ENCODE measurements around the gene SIRPG. TPM values are rescaled to one million over a fixed set of nuclear protein-coding genes. Genes with fewer than 3 reads are reported as not detected.

Gene SIRPG
- total and polyA plus RNA-seq, 4 donors, result 0.87 TPM; not detected in 3

- no peak overlapping the region for H3K4me3 ChIP-seq (ENCODE audit: low read length in 2 of 2)
- no peaks in the 10 kb centered on the region for H3K36me3 ChIP-seq (ENCODE audit: control insufficient read depth in 1 of 2, insufficient read depth in 2 of 2, low read length in 1 of 2)
- H3K27ac ChIP-seq (ENCODE audit: low read depth in 1 of 2, low read length in 2 of 2), result no peak overlapping the region
- no peaks in the 10 kb centered on the region for H3K27me3 ChIP-seq (ENCODE audit: control insufficient read depth in 1 of 2, insufficient read depth in 2 of 2, low read length in 1 of 2)
- ATAC-seq (ENCODE audit: low FRiP score) (no peak), DNase-seq (no peak)
- H3K4me1 ChIP-seq (ENCODE audit: control insufficient read depth in 1 of 2, insufficient read depth in 2 of 2, low read length in 2 of 2), result no peaks in the 10 kb centered on the region
- H3K9me3 ChIP-seq (ENCODE audit: control insufficient read depth, low read length), result no peaks in the 10 kb centered on the region
- WGBS, 2 donors, result 72 to 79% methylated on average over 5 of the region's 5 CpGs
- intact Hi-C loops (cut with DNase I), result no loop called here
These were observed 7.3 kb upstream of the SIRPG start for GRCh38 chr20:1664911-1665310.

- H3K9me3 ChIP-seq (ENCODE audit: control insufficient read depth, low read length), result no peaks in the 10 kb centered on the region
- no peak overlapping the region for H3K27ac ChIP-seq (ENCODE audit: low read depth in 1 of 2, low read length in 2 of 2)
- DNase-seq (no peak), ATAC-seq (ENCODE audit: low FRiP score) (no peak)
- no peaks in the 10 kb centered on the region for H3K36me3 ChIP-seq (ENCODE audit: control insufficient read depth in 1 of 2, insufficient read depth in 2 of 2, low read length in 1 of 2)
- no peaks in the 10 kb centered on the region for H3K27me3 ChIP-seq (ENCODE audit: control insufficient read depth in 1 of 2, insufficient read depth in 2 of 2, low read length in 1 of 2)
- 36 to 41% methylated on average over 2 of the region's 2 CpGs for WGBS, 2 donors
- intact Hi-C loops (cut with DNase I), result no loop called here
- H3K4me1 ChIP-seq (ENCODE audit: control insufficient read depth in 1 of 2, insufficient read depth in 2 of 2, low read length in 2 of 2), result no peaks in the 10 kb centered on the region
- no peak overlapping the region for H3K4me3 ChIP-seq (ENCODE audit: low read length in 2 of 2)
These were observed 6.3 kb upstream of the SIRPG start for GRCh38 chr20:1663917-1664316.

GRCh38 chr20:1661542-1662299 is 4.1 kb upstream of the SIRPG start:
- ATAC-seq (ENCODE audit: low FRiP score), result no peak
- WGBS, 2 donors, result 21 to 26% methylated on average over 2 of the region's 2 CpGs

GRCh38 chr20:1660246-1660645 is 2.7 kb upstream of the SIRPG start:
- intact Hi-C loops (cut with DNase I), result no loop called here
- DNase-seq (no peak), ATAC-seq (ENCODE audit: low FRiP score) (no peak)
- H3K9me3 ChIP-seq (ENCODE audit: control insufficient read depth, low read length), result no peaks in the 10 kb centered on the region
- no peaks in the 10 kb centered on the region for H3K27me3 ChIP-seq (ENCODE audit: control insufficient read depth in 1 of 2, insufficient read depth in 2 of 2, low read length in 1 of 2)
- 31 to 40% methylated on average over 2 of the region's 2 CpGs for WGBS, 2 donors
- H3K4me3 ChIP-seq (ENCODE audit: low read length in 2 of 2), result no peak overlapping the region
- H3K27ac ChIP-seq (ENCODE audit: low read depth in 1 of 2, low read length in 2 of 2), result no peak overlapping the region
- no peaks in the 10 kb centered on the region for H3K4me1 ChIP-seq (ENCODE audit: control insufficient read depth in 1 of 2, insufficient read depth in 2 of 2, low read length in 2 of 2)
- no peaks in the 10 kb centered on the region for H3K36me3 ChIP-seq (ENCODE audit: control insufficient read depth in 1 of 2, insufficient read depth in 2 of 2, low read length in 1 of 2)

More at GRCh38 chr20:1661542-1662299, 4.1 kb upstream of the SIRPG start:
- H3K27ac ChIP-seq (ENCODE audit: low read depth in 1 of 2, low read length in 2 of 2), result no peak overlapping the region
- DNase-seq, result no peak
- no peaks in the 10 kb centered on the region for H3K36me3 ChIP-seq (ENCODE audit: control insufficient read depth in 1 of 2, insufficient read depth in 2 of 2, low read length in 1 of 2)
- H3K4me1 ChIP-seq (ENCODE audit: control insufficient read depth in 1 of 2, insufficient read depth in 2 of 2, low read length in 2 of 2), result no peaks in the 10 kb centered on the region
- intact Hi-C loops (cut with DNase I), result no loop called here
- no peaks in the 10 kb centered on the region for H3K9me3 ChIP-seq (ENCODE audit: control insufficient read depth, low read length)
- no peak overlapping the region for H3K4me3 ChIP-seq (ENCODE audit: low read length in 2 of 2)
- no peaks in the 10 kb centered on the region for H3K27me3 ChIP-seq (ENCODE audit: control insufficient read depth in 1 of 2, insufficient read depth in 2 of 2, low read length in 1 of 2)

- H3K4me3 ChIP-seq (ENCODE audit: low read length in 2 of 2), result no peak overlapping the region
- no peak overlapping the region for H3K27ac ChIP-seq (ENCODE audit: low read depth in 1 of 2, low read length in 2 of 2)
- H3K36me3 ChIP-seq (ENCODE audit: control insufficient read depth in 1 of 2, insufficient read depth in 2 of 2, low read length in 1 of 2), result no peaks in the 10 kb centered on the region
- no peaks in the 10 kb centered on the region for H3K27me3 ChIP-seq (ENCODE audit: control insufficient read depth in 1 of 2, insufficient read depth in 2 of 2, low read length in 1 of 2)
- no peak for DNase-seq
- intact Hi-C loops (cut with DNase I), result no loop called here
- no peaks in the 10 kb centered on the region for H3K9me3 ChIP-seq (ENCODE audit: control insufficient read depth, low read length)
- WGBS, 2 donors, result 72 to 89% methylated on average over 5 of the region's 5 CpGs
- no peaks in the 10 kb centered on the region for H3K4me1 ChIP-seq (ENCODE audit: control insufficient read depth in 1 of 2, insufficient read depth in 2 of 2, low read length in 2 of 2)
- no peak for ATAC-seq (ENCODE audit: low FRiP score)
These were observed 735 bp downstream of the SIRPG start for GRCh38 chr20:1656844-1657243.

- H3K27me3 ChIP-seq (ENCODE audit: control insufficient read depth in 1 of 2, insufficient read depth in 2 of 2, low read length in 1 of 2), result no peaks in the 10 kb centered on the region
- no peak for ATAC-seq (ENCODE audit: low FRiP score)
- no peak overlapping the region for H3K4me3 ChIP-seq (ENCODE audit: low read length in 2 of 2)
- H3K4me1 ChIP-seq (ENCODE audit: control insufficient read depth in 1 of 2, insufficient read depth in 2 of 2, low read length in 2 of 2), result no peaks in the 10 kb centered on the region
- intact Hi-C loops (cut with DNase I), result no loop called here
- no peak for DNase-seq
- no peak overlapping the region for H3K27ac ChIP-seq (ENCODE audit: low read depth in 1 of 2, low read length in 2 of 2)
- H3K9me3 ChIP-seq (ENCODE audit: control insufficient read depth, low read length), result no peaks in the 10 kb centered on the region
- no peaks in the 10 kb centered on the region for H3K36me3 ChIP-seq (ENCODE audit: control insufficient read depth in 1 of 2, insufficient read depth in 2 of 2, low read length in 1 of 2)
These were observed 2.6 kb downstream of the SIRPG start for GRCh38 chr20:1654996-1655395.

- Histone ChIP-seq H3K9me3 (ENCODE audit: control insufficient read depth, low read length) (no peaks in the 10 kb centered on the region), H3K27ac (ENCODE audit: low read depth in 1 of 2, low read length in 2 of 2) (no peak overlapping the region), H3K4me3 (ENCODE audit: low read length in 2 of 2) (no peak overlapping the region), H3K36me3 (ENCODE audit: control insufficient read depth in 1 of 2, insufficient read depth in 2 of 2, low read length in 1 of 2) (no peaks in the 10 kb centered on the region), H3K27me3 (ENCODE audit: control insufficient read depth in 1 of 2, insufficient read depth in 2 of 2, low read length in 1 of 2) (no peaks in the 10 kb centered on the region), H3K4me1 (ENCODE audit: control insufficient read depth in 1 of 2, insufficient read depth in 2 of 2, low read length in 2 of 2) (no peaks in the 10 kb centered on the region)
- intact Hi-C loops (cut with DNase I), result no loop called here
- WGBS, 2 donors, result 63 to 71% methylated on average over 3 of the region's 3 CpGs
- DNase-seq (no peak), ATAC-seq (ENCODE audit: low FRiP score) (no peak)
These were observed 4.6 kb downstream of the SIRPG start for GRCh38 chr20:1652960-1653359.

DNA sequence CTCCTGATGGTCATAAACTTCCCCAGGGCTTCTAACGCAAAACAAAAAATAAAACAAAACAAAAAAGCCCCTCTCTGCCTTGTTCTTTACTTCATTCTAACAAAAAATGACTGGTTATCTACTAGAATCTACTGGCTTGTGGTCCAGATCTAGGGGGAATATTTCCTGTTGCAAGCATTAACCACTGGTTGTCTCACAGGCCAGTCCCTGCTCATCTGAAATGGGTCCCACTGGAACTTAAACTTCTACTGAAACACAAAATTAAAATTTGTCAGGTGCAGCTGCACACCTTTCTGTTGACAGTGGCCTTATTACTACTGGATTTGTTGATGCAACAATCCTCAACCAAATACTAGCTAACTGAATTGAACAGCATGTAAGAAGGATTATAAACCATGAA is 5.5 kb downstream of the SIRPG start:
- intact Hi-C loops (cut with DNase I), result no loop called here
- DNase-seq (no peak), ATAC-seq (ENCODE audit: low FRiP score) (no peak)
- WGBS, 2 donors, result 55 to 62% methylated on average over 1 of the region's 1 CpG
- Histone ChIP-seq H3K4me3 (ENCODE audit: low read length in 2 of 2) (no peak overlapping the region), H3K36me3 (ENCODE audit: control insufficient read depth in 1 of 2, insufficient read depth in 2 of 2, low read length in 1 of 2) (no peaks in the 10 kb centered on the region), H3K27ac (ENCODE audit: low read depth in 1 of 2, low read length in 2 of 2) (no peak overlapping the region), H3K4me1 (ENCODE audit: control insufficient read depth in 1 of 2, insufficient read depth in 2 of 2, low read length in 2 of 2) (no peaks in the 10 kb centered on the region), H3K27me3 (ENCODE audit: control insufficient read depth in 1 of 2, insufficient read depth in 2 of 2, low read length in 1 of 2) (no peaks in the 10 kb centered on the region), H3K9me3 (ENCODE audit: control insufficient read depth, low read length) (no peaks in the 10 kb centered on the region)

DNA sequence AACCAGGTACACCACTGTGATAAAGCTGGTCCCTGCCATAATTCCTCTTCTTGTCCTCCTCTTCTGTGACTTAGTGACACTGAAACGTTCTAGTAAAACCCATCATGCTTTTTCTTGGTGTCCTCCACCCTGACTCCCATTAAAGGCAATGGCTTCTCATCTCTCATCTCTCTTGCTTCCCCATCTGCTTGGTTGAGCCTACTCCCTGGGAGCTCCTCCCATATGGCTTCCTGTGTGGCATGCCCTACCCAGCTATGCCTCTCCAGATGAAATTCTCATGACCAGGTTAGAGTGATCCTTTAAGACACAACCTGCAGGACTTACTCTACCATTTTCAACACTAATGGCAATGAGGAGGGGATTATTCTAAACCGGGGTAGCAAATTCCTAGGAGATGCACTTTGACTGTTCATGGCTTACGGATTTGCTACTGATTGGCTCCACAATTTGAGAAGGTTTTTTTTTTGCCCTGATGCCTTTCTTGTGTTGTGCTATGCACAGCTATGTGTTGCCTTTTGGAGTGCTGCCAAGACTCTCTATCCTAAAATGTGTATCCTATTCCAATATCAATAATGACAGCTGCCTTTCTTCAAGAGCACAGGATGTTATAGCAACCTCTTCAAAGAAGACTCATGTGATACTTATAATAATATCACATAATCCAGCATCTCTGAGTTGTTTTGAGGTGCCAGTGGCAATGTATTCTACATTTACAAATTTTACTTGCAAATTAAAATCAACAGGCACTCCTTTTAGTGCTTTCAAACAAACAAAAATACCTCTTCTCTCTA is 6.1 kb downstream of the SIRPG start:
- no peak overlapping the region for H3K27ac ChIP-seq (ENCODE audit: low read depth in 1 of 2, low read length in 2 of 2)
- ATAC-seq (ENCODE audit: low FRiP score) (no peak), DNase-seq (no peak)
- no peaks in the 10 kb centered on the region for H3K9me3 ChIP-seq (ENCODE audit: control insufficient read depth, low read length)
- H3K36me3 ChIP-seq (ENCODE audit: control insufficient read depth in 1 of 2, insufficient read depth in 2 of 2, low read length in 1 of 2), result no peaks in the 10 kb centered on the region
- intact Hi-C loops (cut with DNase I), result no loop called here
- H3K27me3 ChIP-seq (ENCODE audit: control insufficient read depth in 1 of 2, insufficient read depth in 2 of 2, low read length in 1 of 2), result no peaks in the 10 kb centered on the region
- H3K4me1 ChIP-seq (ENCODE audit: control insufficient read depth in 1 of 2, insufficient read depth in 2 of 2, low read length in 2 of 2), result no peaks in the 10 kb centered on the region
- 55 to 59% methylated on average over 3 of the region's 3 CpGs for WGBS, 2 donors
- no peak overlapping the region for H3K4me3 ChIP-seq (ENCODE audit: low read length in 2 of 2)

All from aorta (tissue), 5 donors.